Astrocyte (in vitro differentiated cells and primary cell): ENCODE measurements around the gene CLEC16A. TPM values are rescaled to one million over a fixed set of nuclear protein-coding genes. Genes with fewer than 3 reads are reported as not detected.

ENCODE experiments used
- DNase-seq: peaks from one replicate; pipeline ENCODE4 v3.0.0-alpha.2; 2010; ENCODE audit warnings: low read depth
- FAIRE-seq: peaks from 2 replicates; lab custom pipeline; 2011; peaks lifted over from hg19 to GRCh38; lab: Jason Lieb, UNC
- H2AFZ ChIP-seq: 2 replicates; pipeline ENCODE4 v1.6.0; 2012; ENCODE audit warnings: low read depth, low read length, inconsistent platforms
- H3K27ac ChIP-seq: 2 replicates; pipeline ENCODE4 v1.5.1; 2011; ENCODE audit warnings: low read depth, low read length, inconsistent platforms
- H3K27me3 ChIP-seq: 2 replicates; pipeline ENCODE4 v1.6.0; 2011; ENCODE audit warnings: low read length, inconsistent platforms; ENCODE audit not compliant: insufficient read depth
- H3K36me3 ChIP-seq: 2 replicates; pipeline ENCODE4 v1.5.1; 2011; ENCODE audit warnings: low read length, inconsistent platforms; ENCODE audit not compliant: insufficient read depth
- H3K4me1 ChIP-seq: 2 replicates; pipeline ENCODE4 v1.5.1; 2011; ENCODE audit warnings: low read length, inconsistent platforms; ENCODE audit not compliant: insufficient read depth
- H3K4me2 ChIP-seq: 2 replicates; pipeline ENCODE4 v1.6.0; 2012; ENCODE audit warnings: low read length, inconsistent platforms
- H3K4me3 ChIP-seq: 2 replicates; pipeline ENCODE4 v1.5.1; 2011; ENCODE audit warnings: low read depth, mild to moderate bottlenecking, low read length, inconsistent platforms; ENCODE audit not compliant: insufficient read depth
- H3K79me2 ChIP-seq: 2 replicates; pipeline ENCODE4 v1.6.0; 2012; ENCODE audit warnings: mild to moderate bottlenecking, low read length, inconsistent platforms; ENCODE audit not compliant: insufficient read depth
- H3K9ac ChIP-seq: 2 replicates; pipeline ENCODE4 v1.6.0; 2012; ENCODE audit warnings: mild to moderate bottlenecking, low read length, inconsistent platforms
- H3K9me3 ChIP-seq: 2 replicates; pipeline ENCODE4 v1.5.1; 2012; ENCODE audit warnings: low read depth, mild to moderate bottlenecking, low read length, inconsistent platforms; ENCODE audit not compliant: insufficient read depth
- H4K20me1 ChIP-seq: 2 replicates; pipeline ENCODE4 v1.6.0; 2012; ENCODE audit warnings: low read length, inconsistent platforms; ENCODE audit not compliant: insufficient read depth
- H3K27ac Mint-ChIP-seq: one replicate; pipeline ENCODE4 v1.8.0; 2021; ENCODE audit warnings: mild to moderate bottlenecking, mixed read lengths; ENCODE audit not compliant: unreplicated experiment
- H3K27me3 Mint-ChIP-seq: one replicate; pipeline ENCODE4 v1.8.0; 2021; ENCODE audit warnings: low read depth, mixed read lengths; ENCODE audit not compliant: unreplicated experiment
- H3K36me3 Mint-ChIP-seq: one replicate; pipeline ENCODE4 v1.8.0; 2021; ENCODE audit warnings: low read depth, mixed read lengths; ENCODE audit not compliant: unreplicated experiment
- H3K4me1 Mint-ChIP-seq: one replicate; pipeline ENCODE4 v1.8.0; 2021; ENCODE audit warnings: low read depth, mixed read lengths; ENCODE audit not compliant: unreplicated experiment
- H3K4me3 Mint-ChIP-seq: one replicate; pipeline ENCODE4 v1.8.0; 2021; ENCODE audit warnings: mild to moderate bottlenecking, moderate library complexity, mixed read lengths; ENCODE audit not compliant: unreplicated experiment
- H3K9me3 Mint-ChIP-seq: one replicate; pipeline ENCODE4 v1.8.0; 2021; ENCODE audit warnings: mild to moderate bottlenecking, mixed read lengths; ENCODE audit not compliant: unreplicated experiment
- CTCF ChIP-seq: IDR thresholded peaks from 2 replicates; pipeline ENCODE4 v1.5.1; 2011; ENCODE audit warnings: low read depth, mild to moderate bottlenecking, inconsistent platforms, low read length, moderate library complexity; ENCODE audit not compliant: insufficient read depth
- EZH2 ChIP-seq: IDR thresholded peaks from 2 replicates; pipeline ENCODE4 v1.6.1; 2012; ENCODE audit warnings: mild to moderate bottlenecking, low read length, inconsistent platforms; ENCODE audit not compliant: insufficient read depth
- total RNA-seq: library from RNA; stranded (reverse); gene quantifications from 2 replicates; pipeline ENCODE4 v1.2.1, GENCODE V29; 2021

The CLEC16A gene
- total RNA-seq, 1 donor from 2014 or later = 31.7 TPM

- H3K27ac ChIP-seq = no peak overlapping the region
- H3K27me3 Mint-ChIP-seq = no peaks in the 10 kb centered on the region
- H3K4me3 Mint-ChIP-seq = no peak overlapping the region
- no peaks in the 10 kb centered on the region for H4K20me1 ChIP-seq
- no peak for FAIRE-seq
- H3K9me3 Mint-ChIP-seq = no peaks in the 10 kb centered on the region
- H3K36me3 ChIP-seq = peaks cover 2% of the 10 kb centered on the region
- peaks cover 14% of the 10 kb centered on the region for H3K4me1 ChIP-seq
- H3K9me3 ChIP-seq = no peaks in the 10 kb centered on the region
- DNase-seq = no peak
- no peaks in the 10 kb centered on the region for H3K27me3 ChIP-seq
- H3K4me3 ChIP-seq = no peak overlapping the region
- H3K79me2 ChIP-seq = no peaks in the 10 kb centered on the region
- H3K4me1 Mint-ChIP-seq = peaks cover 12% of the 10 kb centered on the region
- H3K36me3 Mint-ChIP-seq = peaks cover 31% of the 10 kb centered on the region
- no peak overlapping the region for H2AFZ ChIP-seq
- H3K27ac Mint-ChIP-seq = no peak overlapping the region
- TF ChIP-seq EZH2 (no peak), CTCF (no peak)
- no peak overlapping the region for H3K9ac ChIP-seq
- H3K4me2 ChIP-seq = no peak overlapping the region
Observed at GRCh38 chr16:10997485-10997884, 53.1 kb downstream of the CLEC16A start.

- FAIRE-seq = no peak
- DNase-seq = no peak
- no peaks in the 10 kb centered on the region for H3K9me3 Mint-ChIP-seq
- TF ChIP-seq CTCF (no peak), EZH2 (no peak)
- H3K36me3 Mint-ChIP-seq = peaks cover 33% of the 10 kb centered on the region
- Histone ChIP-seq H3K27ac (no peak overlapping the region), H3K9me3 (no peaks in the 10 kb centered on the region), H3K27me3 (no peaks in the 10 kb centered on the region), H3K4me3 (no peak overlapping the region), H3K9ac (no peak overlapping the region), H3K4me2 (no peak overlapping the region), H3K4me1 (peaks cover 5% of the 10 kb centered on the region), H3K79me2 (no peaks in the 10 kb centered on the region), H4K20me1 (no peaks in the 10 kb centered on the region), H2AFZ (no peak overlapping the region), H3K36me3 (no peaks in the 10 kb centered on the region)
- H3K4me1 Mint-ChIP-seq = peaks cover 4% of the 10 kb centered on the region
- H3K4me3 Mint-ChIP-seq = no peak overlapping the region
- H3K27me3 Mint-ChIP-seq = no peaks in the 10 kb centered on the region
- no peak overlapping the region for H3K27ac Mint-ChIP-seq
Observed at GRCh38 chr16:10999300-10999699, 54.9 kb downstream of the CLEC16A start.

- H3K27ac Mint-ChIP-seq = no peak overlapping the region
- no peak overlapping the region for H3K9ac ChIP-seq
- H3K4me1 ChIP-seq = peaks cover 18% of the 10 kb centered on the region
- H3K4me2 ChIP-seq = no peak overlapping the region
- H3K4me3 ChIP-seq = no peak overlapping the region
- H2AFZ ChIP-seq = no peak overlapping the region
- H3K27ac ChIP-seq = no peak overlapping the region
- H3K9me3 Mint-ChIP-seq = no peaks in the 10 kb centered on the region
- H3K36me3 ChIP-seq = no peaks in the 10 kb centered on the region
- no peaks in the 10 kb centered on the region for H3K79me2 ChIP-seq
- no peak for DNase-seq
- peaks cover 19% of the 10 kb centered on the region for H3K36me3 Mint-ChIP-seq
- no peak for FAIRE-seq
- H3K4me1 Mint-ChIP-seq = peaks cover 24% of the 10 kb centered on the region
- no peaks in the 10 kb centered on the region for H4K20me1 ChIP-seq
- H3K27me3 Mint-ChIP-seq = no peaks in the 10 kb centered on the region
- H3K27me3 ChIP-seq = no peaks in the 10 kb centered on the region
- H3K4me3 Mint-ChIP-seq = no peak overlapping the region
- no peaks in the 10 kb centered on the region for H3K9me3 ChIP-seq
- no peak for TF ChIP-seq EZH2
- no peak for TF ChIP-seq CTCF
Observed at GRCh38 chr16:11001611-11002010, 57.2 kb downstream of the CLEC16A start.
